GM18520 (cell line): Measurements from ENCODE around the gene NUFIP1.
A peak's percentile ranks its signal among the peaks of the same experiment; 100 is the strongest.
"Not testable (repeated sequence)": the region's sequence is repeated elsewhere in the genome, so short reads cannot be mapped to it uniquely, and the experiment has no call there.

Source experiments
- ATAC-seq: cut with Tn5 transposase; IDR thresholded peaks from one replicate; pipeline ENCODE4 v1.9.1; 2021; ENCODE audit not compliant: unreplicated experiment

Gene NUFIP1

GRCh38 chr13:44920013-44920412, 69.3 kb downstream of the NUFIP1 start:
- no peak for ATAC-seq

GRCh38 chr13:44919104-44919804, 70.0 kb downstream of the NUFIP1 start:
- no peak for ATAC-seq

- ATAC-seq, result peak; percentile 77
Measured at GRCh38 chr13:44918326-44919103, 70.8 kb downstream of the NUFIP1 start.

GRCh38 chr13:44917589-44918325, 71.5 kb downstream of the NUFIP1 start:
- ATAC-seq, result peak; percentile 63

GRCh38 chr13:44912278-44913016, 76.8 kb downstream of the NUFIP1 start:
- no peak for ATAC-seq

- no peak for ATAC-seq
Measured at GRCh38 chr13:44908712-44909111, 80.6 kb downstream of the NUFIP1 start.

- ATAC-seq, result no peak
Measured at GRCh38 chr13:44908266-44908665, 81.0 kb downstream of the NUFIP1 start.

- ATAC-seq, result no peak
Measured at GRCh38 chr13:44906713-44907112, 82.6 kb downstream of the NUFIP1 start.

- ATAC-seq, result no peak
Measured at GRCh38 chr13:44906230-44906629, 83.0 kb downstream of the NUFIP1 start.

GRCh38 chr13:44905556-44905955, 83.7 kb downstream of the NUFIP1 start:
- no peak for ATAC-seq

- ATAC-seq, result no peak
Measured at GRCh38 chr13:44904967-44905366, 84.3 kb downstream of the NUFIP1 start.

GRCh38 chr13:44903574-44903985, 85.7 kb downstream of the NUFIP1 start:
- ATAC-seq, result no peak

GRCh38 chr13:44902738-44903137, 86.5 kb downstream of the NUFIP1 start:
- no peak for ATAC-seq

- no peak for ATAC-seq
Measured at GRCh38 chr13:44899967-44900366, 89.3 kb downstream of the NUFIP1 start.

GRCh38 chr13:44898308-44898707, 91.0 kb downstream of the NUFIP1 start:
- ATAC-seq, result not testable (repeated sequence)

GRCh38 chr13:44895953-44896335, 93.3 kb downstream of the NUFIP1 start:
- ATAC-seq, result no peak

- ATAC-seq, result no peak
Measured at GRCh38 chr13:44895264-44895952, 93.9 kb downstream of the NUFIP1 start.

GRCh38 chr13:44894001-44894770, 95.1 kb downstream of the NUFIP1 start:
- no peak for ATAC-seq
